ENCODE data around the gene MOCS1.

DNA sequence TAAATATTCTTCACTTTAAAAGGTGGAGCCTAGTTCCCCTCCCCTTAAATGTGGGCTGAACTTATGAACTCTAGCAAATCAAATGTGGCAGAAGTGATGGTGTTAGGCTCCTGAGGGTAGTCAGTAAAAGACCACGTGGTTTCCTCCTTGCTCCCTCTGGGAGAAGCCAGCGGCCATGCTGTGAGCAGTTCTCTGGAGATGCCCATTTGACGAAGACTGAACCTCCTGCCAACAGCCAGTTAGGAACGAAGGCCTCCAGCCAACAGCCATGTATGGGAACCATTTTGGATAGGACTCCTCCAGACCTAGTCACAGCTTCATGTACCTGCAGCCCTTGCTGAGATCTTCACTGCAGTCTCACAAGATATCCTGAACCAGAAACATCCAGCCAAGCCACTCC lies 7.6 kb upstream of the MOCS1 start:
- no peak for TF ChIP-seq CTCF (IDR thresholded peaks at IDR 0.05; ENCODE audit: low read depth, low read length)
- TF ChIP-seq, protein P1, sequence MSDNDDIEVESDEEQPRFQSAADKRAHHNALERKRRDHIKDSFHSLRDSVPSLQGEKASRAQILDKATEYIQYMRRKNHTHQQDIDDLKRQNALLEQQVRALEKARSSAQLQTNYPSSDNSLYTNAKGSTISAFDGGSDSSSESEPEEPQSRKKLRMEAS (IDR thresholded peaks at IDR 0.05; ENCODE audit: low read depth, low read length), result no peak
- TF ChIP-seq POLR2A (IDR thresholded peaks at IDR 0.05; ENCODE audit: extremely low read depth, insufficient read length), result no peak

Data from NB4 (cell line).